Inflammatory macrophage (primary cell): Measurements from ENCODE around the gene C9orf72.
"Not testable (repeated sequence)": the region's sequence is repeated elsewhere in the genome, so short reads cannot be mapped to it uniquely, and the experiment has no call there.

Experiments used
- DNase-seq, 2 donors: peaks; one replicate each; pipeline ENCODE4 v3.0.0-alpha.2; 2020 to 2022

C9orf72 gene

GRCh38 chr9:27510780-27511179, 62.5 kb downstream of the C9orf72 start:
- DNase-seq, result no peak

DNA sequence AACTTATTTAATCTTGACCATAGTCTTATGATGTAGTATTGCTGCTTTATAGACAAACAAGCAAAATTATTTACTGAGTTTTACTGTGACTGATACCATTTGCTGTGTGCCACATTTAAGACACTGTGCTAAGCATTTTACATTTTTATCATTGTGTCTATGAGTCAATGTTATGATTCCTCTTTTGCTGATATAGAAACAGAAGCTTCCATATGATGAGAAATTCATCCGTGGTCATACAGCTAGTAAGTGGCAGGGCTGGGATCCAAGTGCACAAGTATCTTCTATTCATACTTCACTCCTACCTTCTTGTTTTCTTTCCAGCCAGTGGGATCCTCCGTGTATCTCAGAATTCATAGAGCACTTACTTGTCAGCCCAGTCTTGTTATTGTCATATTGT, 66.3 kb downstream of the C9orf72 start:
- peak; percentile 20 to 25 for DNase-seq

DNA sequence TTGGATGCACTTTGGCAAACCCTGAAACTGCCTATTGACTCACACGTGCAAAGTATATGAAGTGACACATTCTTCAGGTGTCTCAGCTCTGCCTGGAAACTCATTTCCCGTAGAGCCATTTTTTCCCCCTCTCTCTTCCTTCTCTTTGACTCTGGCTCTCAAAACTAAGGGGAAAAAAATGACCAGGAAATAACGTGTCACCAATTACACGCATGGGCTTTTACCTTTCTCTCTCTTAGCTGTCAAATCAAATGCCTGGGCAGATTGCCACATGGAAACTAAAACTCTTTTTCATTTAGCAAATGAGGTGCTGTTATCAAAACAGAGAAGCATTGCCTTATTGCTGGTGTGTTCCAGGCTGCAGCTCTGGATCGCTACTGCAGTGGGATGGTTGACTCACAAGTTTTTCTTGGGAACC, 67.5 kb downstream of the C9orf72 start:
- no peak for DNase-seq

DNA sequence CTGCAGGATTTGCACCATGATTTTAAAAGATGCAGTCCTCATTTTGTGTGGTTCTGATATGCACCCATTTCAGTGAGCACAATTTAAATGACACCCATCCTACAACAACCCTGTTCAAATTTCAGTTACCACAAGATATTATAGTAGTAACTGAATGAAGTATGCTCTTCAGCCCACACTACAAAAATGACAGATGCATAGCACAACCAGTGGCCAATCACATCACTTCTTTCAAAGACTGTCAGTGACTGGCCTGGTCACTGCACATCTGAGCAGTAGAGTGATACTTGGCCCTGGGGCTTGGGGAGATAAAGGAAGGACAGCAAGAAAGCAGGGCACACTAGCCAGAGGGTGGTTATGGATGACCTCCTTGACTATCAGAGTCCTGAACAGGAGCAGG, 69.0 kb downstream of the C9orf72 start:
- no peak for DNase-seq

DNA sequence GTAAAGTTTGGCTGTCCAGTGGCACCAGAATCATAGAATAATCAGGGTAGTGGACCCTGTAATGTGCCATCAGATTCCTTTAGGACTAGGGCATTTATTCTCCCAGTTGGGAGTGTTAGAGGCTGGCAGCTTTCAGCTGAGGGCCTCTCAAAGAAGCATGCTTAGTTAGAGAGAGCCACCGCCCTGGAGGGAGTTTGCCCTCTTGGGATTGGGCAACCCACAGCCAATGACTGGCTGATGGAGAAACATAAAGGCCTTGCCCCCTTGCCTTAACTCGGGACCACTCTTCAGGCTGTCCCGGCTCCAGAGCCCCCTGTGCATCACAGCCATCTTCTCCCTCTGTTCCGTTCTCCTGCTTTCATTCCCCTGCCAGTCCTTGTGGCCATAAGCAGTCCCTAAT, 69.7 kb downstream of the C9orf72 start:
- no peak for DNase-seq

DNA sequence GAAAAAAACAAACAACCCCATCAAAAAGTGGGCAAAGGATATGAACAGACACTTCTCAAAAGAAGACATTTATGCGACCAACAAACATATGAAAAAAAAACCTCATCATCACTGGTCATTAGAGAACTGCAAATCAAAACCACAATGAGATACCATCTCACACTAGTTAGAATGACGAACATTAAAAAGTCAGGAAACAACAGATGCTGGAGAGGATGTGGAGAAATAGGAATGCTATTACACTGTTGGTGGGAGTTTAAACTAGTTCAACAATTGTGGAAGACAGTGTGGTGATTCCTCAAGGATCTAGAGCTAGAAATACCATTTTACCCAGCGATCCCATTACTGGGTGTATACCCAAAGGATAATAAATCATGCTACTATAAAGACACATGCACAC, 72.4 kb downstream of the C9orf72 start:
- DNase-seq, result not testable (repeated sequence)

DNA sequence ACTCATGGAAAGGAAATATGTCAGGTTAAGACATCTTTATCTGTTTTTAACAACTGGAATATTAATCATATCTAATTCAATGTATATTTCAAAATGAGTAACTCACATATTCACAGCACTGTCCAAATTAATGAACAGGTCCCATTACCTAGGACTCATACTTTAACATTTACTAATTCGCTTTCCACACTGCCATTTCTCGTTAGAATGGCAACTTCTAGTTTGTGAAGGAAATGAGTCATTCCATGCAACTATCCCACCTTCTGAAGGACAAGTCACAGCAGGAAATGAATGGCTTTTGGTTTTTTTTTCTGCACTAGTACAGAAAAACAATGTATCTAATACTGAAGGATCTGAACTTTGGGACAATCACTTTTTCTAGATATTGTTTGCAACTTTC, 73.8 kb downstream of the C9orf72 start:
- DNase-seq, result peak; percentile 57 to 61

GRCh38 chr9:27497883-27498417, 75.3 kb downstream of the C9orf72 start:
- no peak for DNase-seq
